ENCODE results near the gene IGFN1.
"Not testable (repeated sequence)": the region's sequence is repeated elsewhere in the genome, so short reads cannot be mapped to it uniquely, and the experiment has no call there.

The IGFN1 gene

DNA sequence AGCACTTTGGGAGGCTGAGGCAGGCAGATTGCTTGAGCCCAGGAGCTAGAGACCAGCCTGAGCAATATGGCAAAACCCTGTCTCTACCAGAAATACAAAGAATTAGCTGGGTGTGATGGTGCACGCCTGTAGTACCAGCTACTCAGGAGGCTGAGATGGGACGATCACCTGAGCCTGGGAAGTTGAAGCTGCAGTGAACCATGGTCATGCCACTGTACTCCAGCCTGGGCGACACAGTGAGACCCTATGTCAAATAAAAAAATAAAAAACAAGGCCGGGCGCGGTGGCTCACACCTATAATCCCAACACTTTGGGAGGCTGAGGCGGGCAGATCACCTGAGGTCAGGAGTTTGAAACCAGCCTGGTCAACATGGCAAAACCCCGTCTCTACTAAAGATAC is 27.6 kb upstream of the IGFN1 start:
- not testable (repeated sequence) for DNase-seq (ENCODE audit: low spot score)

DNA sequence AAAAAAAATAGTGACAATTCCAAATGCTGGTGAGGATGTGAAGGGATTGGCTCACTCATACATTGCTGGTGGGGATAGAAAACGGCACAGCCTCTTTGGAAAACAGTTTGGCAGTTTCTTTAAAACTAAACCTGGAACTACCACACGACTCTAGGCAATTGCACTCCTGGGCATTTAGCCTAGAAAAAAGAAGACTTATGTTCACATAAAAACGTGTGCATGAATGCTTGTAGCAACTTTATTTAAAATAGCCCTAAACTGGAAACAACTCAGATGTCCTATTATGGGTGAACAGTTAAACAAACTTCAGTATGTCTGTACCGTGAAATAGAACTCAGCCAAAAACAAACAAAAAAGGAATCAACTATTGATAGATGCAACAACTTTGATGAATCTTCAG is 26.9 kb upstream of the IGFN1 start:
- no peak for DNase-seq (ENCODE audit: low spot score)

DNA sequence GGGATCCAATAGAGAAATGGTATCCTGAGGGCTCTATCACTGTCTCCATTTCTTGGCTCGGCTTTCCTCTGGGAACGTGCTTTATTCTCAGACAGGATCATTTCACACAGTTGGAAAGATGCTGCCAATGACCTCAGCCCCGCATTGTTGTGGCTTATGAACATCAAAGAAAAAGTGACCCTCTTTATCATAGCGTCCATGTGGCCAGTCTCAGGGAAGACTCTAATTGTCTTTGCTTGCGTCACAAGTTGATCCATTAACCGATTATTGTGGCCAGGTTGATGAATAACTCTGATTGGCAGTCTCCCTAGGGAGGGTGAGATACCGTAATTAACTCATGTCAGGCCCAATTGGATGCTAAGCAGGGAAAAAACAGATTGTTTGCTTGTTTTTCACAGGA is 26.0 kb upstream of the IGFN1 start:
- DNase-seq (ENCODE audit: low spot score), result peak; percentile 60

DNA sequence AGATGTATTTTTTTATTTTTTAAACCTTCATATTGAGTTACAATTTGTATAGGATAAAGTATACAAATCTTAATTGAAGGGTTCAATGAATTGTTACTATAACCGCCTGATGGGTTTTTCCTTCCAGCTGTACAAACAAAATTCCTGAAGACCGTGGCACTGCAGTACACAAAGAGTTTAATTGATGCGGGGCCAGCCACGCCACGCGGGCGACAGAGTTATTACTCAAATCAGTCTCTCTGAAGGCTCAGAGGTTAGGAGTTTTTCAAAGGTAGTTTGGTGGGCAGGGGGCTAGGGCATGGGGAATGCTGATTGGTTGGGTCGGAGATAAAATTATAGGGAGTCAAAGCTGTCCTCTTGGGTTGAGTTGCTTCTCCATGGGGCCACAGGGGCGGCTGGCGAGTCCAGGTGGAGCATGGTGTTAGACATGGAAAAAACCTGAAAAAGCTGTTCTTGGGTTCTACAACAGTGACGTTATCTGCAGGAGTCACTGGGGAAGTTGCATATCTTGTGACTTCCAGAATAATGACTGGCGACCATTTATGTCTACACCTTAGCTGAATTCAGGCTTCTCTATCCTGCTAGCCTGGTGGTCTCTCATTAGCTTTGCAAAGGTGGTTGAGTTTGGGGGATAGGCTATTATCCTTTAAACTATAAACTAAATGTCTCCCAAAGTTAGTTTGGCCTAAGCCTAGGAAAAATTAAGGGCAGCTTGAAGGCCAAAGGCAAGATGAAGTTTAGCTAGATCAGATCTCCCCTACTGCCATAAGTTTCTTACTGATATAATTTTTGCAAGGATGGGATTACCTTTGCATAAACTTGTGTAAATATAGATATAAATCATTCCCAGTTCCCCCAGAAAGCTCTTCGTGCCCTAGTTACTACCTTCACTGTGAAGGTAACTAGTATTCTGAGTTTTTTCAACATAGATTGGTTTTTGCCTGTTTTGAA is 23.3 kb upstream of the IGFN1 start:
- DNase-seq (ENCODE audit: low spot score), result no peak

DNA sequence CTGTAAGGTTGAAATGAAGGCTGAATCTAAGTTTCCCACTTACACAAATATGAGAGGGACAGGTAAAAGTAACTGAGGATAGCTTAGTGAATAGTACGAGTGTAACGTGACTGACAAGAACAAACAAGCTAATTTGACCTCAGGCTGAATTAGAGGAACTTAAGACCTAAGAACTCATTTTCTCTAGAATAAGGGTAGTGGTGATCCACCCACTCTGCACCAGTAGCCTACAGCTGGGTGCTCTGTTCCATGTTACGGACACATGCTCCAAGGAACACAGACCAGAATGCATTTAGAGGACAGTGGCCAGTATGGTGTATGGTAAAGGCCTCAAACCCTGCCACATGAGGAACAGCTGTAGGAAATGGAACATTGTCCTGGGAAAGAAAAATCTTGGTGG is 21.4 kb upstream of the IGFN1 start:
- DNase-seq (ENCODE audit: low spot score), result no peak

DNA sequence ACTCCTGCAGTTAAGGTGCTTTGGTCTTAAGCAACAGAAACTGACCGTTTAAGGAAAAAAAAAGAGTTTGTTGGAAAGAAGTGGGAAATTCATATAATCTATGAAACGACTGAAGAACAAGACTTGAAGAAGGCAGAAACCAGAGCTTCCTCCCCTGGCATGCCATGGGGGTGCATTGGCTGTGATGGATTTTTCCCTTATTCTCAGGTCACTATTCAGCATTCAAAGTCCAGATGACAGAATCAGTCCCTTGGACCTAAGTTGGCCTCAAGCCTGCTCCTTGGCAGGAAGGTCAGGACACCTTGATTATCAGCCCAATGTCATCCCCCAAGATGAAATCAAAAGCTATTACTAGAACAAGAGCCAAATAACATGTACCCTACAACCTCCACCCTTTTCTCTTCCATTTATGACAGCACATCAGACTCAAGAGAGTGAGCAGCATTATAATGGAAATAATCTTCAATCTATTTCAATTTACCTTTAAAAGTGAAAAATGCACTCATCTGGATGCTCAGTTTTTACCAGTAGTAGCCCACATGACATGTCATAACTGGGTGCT is 20.6 kb upstream of the IGFN1 start:
- DNase-seq (ENCODE audit: low spot score), result no peak

DNA sequence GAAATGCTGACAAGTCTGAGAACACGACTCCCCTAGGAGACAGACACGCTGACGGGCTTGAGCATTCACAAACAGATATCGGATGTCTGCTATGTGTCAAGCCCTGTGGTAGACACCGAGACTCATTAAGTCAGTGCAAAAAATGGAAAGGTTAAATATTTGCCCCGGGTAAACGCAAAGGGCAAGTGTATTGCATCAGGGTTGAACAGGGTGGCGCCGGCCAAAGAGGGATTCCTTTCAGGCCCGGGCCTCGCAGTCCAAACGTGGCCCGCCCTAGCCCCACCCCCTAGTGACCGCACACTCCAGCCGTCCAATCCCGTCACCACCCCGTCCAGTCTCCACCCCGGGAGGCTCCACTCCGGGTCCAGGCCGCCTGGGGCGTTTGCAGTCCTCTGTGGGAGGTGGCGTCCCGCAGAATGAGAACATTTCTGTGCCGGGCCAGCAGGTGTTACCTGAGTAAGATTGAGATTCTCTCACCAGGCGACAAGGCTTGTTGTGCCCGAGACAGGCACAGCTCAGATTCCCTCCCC is 20.0 kb upstream of the IGFN1 start:
- DNase-seq (ENCODE audit: low spot score), result peak; percentile 81

DNA sequence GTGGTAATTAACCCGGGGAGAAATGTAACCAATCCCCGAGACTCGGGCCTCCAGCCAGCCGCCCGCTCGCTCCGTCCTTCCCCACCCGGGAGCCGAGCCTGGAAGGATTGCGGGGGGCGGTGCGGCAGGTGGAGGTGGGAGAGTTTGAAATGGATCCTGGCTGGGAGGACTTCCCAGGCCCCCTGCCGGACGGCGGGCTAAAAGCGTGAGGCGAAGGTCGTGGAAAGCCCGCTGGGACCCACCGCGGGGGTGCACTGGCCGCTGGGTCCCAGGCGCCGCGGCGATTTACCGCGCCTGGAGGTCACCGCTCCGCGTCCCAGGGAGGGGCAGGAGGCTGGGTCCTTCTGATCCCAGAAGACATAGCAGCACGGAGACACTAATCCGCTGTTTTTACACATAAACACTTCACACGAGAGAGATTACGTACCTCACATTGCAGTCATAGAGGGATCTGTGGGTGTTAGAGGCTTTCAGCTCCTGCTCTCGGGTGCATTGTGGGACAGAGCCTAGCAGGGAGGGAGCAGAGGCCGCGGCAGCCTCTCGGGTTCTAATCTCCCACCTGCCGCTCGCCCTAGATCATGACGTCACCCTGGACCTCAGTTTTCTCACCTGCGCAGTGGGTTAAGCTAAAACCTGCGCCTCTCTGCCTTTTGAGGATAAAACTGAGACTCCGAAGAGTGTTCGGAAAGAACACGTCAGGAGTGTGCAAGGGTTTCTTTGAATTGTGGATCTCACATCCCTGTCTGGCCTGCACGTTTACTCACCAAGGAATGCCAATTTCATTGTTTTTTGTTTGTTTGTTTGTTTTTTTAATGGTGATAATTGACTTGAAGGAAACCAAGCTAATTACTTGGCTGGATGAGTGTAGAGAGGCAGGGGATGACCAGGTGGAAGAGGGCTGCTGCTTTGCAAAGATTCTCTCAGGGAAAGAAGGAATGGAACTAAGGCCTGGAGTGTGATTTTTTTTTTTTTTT is 19.3 kb upstream of the IGFN1 start:
- DNase-seq (ENCODE audit: low spot score), result peak; percentile 56

DNA sequence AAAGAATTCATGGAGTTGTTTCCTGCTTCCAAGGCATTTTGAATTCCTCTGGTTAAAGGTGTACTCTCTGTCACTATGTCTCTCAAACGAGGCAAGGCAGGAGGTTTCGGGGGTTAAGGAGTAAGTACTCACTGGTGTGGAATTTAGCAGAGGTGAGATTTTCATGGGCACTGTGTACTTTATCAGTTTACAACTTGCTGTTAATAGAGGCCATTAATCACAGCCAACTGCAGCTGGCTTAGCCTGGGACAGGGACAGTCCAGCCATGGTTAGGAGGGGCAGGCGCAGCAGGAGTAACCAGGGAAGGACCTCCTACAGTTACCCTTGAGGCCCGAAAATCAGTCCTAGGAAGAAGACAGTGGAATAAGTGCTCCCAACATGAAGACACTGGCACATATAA is 18.3 kb upstream of the IGFN1 start:
- no peak for DNase-seq (ENCODE audit: low spot score)

DNA sequence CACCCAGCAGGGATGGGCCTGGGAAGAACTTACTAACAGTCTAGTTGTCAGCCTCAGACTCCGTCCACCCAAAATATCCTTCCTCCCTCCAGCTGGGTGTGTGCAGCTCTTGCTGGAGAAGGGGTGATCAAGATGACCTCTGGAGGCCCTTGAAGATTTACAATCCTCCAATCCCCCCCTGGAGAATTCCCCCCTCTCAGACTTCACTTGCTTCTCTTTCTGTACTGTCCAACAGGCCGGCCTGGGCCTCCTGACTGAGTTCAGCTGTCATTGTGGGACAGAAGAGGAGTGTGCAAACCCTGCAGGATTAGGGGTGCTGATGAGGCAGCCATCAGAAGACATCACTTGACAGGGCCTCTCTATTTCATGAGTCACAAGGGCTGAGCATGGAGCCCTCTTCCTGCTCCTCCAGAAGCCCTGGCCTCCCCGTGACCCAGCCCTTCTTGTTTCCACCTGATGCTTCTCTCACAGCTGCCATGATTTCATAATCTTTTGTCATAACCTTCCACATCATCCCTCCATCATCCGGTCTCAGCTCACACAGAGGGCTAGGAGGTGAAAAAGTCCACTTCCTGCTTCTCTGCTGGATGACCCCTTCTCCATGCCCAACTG is 17.5 kb upstream of the IGFN1 start:
- no peak for DNase-seq (ENCODE audit: low spot score)

DNA sequence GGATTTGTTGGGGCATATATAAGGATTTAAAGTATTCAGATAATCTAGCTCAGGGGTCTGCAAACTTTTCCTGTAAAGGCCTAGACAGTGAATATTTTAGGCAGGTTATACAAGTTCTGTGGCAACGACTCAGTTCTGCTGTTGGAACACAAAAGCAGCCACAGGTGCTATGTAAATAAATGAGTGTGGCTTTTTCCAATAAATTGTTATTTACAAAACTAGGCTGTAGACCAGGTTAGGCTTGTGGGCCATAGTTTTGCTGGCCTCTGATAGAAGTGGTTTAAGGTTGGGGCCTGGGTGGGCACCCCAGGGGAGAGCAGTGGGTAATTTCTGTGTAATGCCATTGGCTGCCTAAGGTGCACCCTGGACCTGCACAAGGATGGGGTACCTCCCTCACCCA is 16.9 kb upstream of the IGFN1 start:
- DNase-seq (ENCODE audit: low spot score), result no peak

DNA sequence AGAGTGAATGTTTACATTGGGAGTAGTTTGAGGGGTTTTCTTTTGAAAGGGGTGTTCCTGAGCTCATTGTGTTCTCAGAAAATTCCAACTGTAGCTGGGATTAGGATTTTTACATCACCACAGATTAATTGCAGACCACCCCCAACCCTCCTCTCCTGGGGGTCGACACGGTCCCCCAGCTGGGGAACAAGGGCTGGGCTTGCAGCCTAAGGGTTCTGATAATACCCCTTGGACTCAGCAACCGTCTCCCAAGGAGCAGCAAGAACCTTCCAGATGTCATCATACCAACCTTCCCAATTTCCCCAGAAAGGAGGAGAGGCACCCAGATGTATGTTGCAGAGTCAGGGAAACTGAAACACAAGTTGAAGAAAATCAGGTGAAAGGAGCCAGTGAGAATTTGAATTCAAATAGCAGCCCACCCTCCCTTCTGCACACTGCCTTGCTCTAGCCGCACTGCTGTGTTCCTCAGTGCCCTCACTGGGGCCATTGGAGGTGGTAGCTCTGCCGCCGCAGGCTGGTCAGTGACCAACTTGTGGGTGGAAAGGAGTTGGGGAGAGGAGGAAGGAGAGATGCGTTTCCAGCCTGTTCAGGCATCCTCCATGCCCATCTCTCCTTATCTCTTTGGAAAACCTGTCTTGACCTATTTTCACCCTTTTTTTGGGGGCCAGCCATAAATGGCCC is 14.7 kb upstream of the IGFN1 start:
- DNase-seq (ENCODE audit: low spot score), result no peak

DNA sequence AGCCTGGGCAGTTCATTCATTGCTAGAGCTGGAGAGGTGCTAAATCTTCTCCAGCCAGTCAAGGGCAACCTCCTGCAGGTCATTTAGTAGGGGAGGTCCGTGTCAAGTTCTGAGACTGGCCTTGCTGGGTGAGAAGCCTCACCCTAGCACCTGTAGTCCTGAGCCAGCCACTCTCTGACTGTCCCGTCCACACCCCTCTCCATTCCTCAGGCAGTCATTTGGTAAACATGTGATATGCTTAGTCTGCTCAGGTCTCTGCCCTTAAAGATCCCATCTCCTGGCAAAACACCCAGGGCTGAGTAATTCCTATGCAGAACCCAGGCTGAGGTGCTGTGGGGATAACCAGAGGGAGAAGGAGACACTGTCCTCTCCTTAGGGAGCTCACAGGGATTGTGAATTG is 13.7 kb upstream of the IGFN1 start:
- no peak for DNase-seq (ENCODE audit: low spot score)

DNA sequence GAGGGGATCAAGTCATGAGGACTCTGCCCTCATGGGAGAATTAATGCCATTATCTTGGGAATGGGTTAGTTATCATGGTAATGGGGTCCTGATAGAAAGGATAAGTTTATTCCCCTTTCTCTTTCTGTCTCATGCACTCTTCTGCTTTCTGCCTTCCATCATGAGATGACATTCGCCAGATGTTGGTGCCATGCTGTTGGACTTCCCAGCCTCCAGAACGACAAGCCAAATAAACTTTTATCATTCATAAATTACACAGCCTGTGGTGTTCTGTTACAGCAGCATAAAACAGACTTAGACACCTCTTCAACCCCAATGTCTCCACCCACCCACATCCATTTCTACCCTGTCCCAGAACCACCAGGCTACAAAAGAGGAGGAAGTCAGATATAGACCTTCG is 11.9 kb upstream of the IGFN1 start:
- no peak for DNase-seq (ENCODE audit: low spot score)

DNA sequence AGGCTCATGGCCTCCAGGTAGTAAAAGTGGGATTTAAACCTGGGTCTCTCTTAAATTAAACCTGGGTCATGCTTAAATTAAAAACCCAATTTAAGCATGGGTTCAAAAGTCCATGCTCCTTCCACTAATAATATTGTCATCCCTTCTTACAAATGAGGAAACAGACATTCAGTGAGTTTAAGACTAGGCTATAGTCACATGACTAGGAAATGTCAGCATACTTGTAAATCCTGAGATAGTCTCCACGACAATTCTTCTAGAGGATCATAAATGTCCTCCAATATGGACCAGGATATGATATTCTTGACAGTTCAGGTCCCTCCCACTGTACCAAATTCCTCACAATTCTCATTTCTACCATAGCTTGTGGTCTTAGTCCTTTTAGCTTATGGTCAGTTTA is 10.5 kb upstream of the IGFN1 start:
- DNase-seq (ENCODE audit: low spot score), result no peak

DNA sequence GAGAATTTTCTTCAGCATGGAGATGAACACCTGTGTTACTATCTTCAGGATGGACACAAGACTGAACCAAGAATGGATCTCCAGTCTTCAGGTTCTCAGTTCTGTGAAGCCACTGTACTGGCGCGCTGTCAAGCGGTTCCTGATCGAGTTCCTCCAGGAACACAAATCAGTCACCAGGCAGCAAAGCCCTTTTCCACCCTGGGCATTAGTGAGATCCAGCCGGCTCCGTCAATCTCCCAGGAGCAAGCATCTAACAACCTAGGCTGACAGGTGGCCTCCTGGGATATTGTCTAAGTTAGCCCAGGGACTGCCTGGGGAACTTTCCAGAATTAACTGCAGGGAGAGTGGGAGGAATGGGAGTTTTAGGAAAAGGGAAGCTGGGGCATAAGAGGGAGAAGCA is 9.7 kb upstream of the IGFN1 start:
- DNase-seq (ENCODE audit: low spot score), result no peak

DNA sequence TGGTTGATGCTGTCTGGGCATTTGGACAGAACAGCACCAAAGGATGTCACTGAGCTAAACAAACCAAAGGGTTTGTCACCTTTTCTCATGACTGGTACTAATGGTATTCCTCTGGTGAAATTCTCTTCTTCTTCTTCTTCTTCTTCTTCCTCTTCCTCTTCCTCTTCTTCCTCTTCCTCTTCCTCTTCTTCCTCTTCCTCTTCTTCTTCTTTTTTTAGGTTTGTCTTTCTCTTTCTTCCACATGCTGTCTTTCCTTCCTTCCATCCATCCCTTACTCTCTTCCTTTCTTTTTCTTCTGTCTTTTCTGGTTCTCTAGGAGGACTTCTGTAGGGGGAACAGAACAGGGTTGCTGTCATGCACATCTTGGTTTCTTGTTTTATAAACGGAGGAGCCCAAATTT is 9.3 kb upstream of the IGFN1 start:
- DNase-seq (ENCODE audit: low spot score), result no peak

DNA sequence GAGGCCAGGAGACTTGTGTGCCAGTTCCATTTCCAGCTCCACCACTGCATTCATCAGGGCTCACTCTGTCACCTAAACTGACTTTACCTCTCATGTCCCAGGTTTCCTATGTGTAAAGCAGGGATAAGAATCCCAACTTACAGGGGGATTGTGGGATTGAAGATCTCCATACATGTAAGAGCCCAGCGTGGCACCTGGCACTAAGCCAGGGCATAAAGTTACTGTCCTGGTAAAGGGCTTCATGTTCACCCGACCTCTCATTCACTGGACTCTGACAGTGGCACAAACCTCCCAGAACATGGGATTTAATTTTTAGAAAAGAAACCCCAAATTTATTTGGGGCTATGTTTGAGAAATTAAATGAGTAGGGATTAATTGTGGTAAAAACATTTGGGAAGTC is 8.9 kb upstream of the IGFN1 start:
- no peak for DNase-seq (ENCODE audit: low spot score)

DNA sequence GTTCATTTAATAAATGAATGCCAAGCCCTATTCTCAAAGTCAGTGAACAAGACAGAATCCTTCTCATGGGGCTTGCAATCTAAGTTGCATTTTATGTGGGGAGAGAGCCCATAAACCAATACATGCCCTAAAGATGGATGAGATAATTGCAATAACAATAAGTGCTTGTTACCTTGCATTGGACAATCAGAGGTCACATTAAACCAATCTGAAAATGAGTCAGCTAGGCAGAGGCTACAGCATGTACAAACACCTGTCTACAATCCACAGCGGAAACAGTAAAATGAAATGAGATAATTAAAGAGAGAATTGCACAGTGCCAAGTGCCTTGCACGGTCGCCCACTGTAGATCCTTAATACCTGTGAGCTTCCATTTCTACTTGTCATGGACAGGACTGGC is 7.4 kb upstream of the IGFN1 start:
- DNase-seq (ENCODE audit: low spot score), result no peak

DNA sequence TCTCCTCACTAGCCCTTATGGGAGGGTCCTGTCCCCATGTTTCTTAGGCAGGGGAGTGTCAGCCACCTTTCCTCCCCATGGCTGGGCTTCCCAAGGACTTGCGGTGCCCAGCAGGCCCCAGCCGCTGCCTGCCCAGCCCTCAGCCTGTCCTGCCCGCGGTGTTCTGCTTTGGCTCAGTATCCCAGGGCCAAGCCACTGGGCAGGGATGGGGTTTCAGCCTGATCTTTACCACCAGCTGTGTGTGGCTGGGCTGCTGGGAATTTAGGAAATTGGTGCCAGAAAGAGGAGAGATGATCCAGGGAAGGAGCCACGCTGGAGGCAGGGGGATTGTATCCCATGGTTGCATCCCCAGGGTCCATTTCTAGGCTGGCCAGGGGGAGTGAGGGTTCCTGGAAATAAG is 6.9 kb upstream of the IGFN1 start:
- DNase-seq (ENCODE audit: low spot score), result no peak

All from SK-N-DZ (cell line).